ENCODE measurements around the gene TMEM129.

The TMEM129 gene

DNA sequence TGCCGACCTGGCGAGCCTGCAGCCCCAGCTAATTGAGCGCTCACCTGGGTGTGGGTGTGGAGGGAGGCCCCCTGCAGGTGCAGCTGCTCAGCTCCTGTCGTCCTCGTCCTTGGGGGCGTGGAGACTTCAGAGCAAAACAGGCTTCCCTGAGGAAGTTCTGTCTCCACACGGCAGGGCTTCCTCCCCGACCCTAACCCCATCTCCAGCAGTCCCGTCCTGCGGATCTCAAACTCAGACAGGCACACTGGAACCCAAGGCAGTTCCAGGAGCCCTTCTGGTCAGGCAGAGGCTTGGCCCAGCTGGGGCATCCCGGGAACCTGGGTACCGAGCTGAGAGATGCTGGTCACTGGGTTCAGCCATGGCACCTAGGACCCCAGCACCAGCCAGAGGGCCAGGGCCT is 24.6 kb upstream of the TMEM129 start:
- no peak for ATAC-seq (replicated peaks)
- Mint-ChIP-seq H3K4me3 (no peak overlapping the region), H3K27me3 (peaks cover 0 to 8% of the 10 kb centered on the region in 2 donors), H3K36me3 (ENCODE audit: insufficient read depth) (peaks cover 30% of the 10 kb centered on the region), H3K27ac (no peak overlapping the region), H3K9me3 (no peaks in the 10 kb centered on the region), H3K4me1 (ENCODE audit: low read depth in 2 of 2) (peaks cover 0 to 3% of the 10 kb centered on the region in 2 donors)
- DNase-seq = no peak

DNA sequence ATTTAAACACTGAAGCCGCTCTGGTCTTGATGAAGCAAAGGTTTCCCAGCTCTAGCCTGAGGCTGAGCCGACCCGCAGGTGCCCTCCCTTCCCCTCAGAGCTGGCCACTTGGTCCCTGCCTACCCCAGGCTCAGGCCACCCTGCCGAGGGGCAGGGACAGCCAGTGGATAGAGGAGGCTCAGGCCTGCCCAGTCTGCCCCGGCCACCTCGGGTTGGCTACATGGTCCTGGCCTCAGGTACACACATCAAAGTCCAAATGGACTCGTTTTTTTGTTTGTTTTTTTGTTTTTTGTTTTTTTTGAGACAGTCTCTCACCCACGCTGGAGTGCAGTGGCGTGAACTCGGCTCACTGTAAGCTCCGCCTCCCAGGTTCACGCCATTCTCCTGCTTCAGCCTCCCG is 24.0 kb upstream of the TMEM129 start:
- no peak overlapping the region for H3K4me3 Mint-ChIP-seq
- peaks cover 34% of the 10 kb centered on the region for H3K36me3 Mint-ChIP-seq (ENCODE audit: insufficient read depth)
- H3K9me3 Mint-ChIP-seq = no peaks in the 10 kb centered on the region
- ATAC-seq (replicated peaks) = no peak
- H3K27me3 Mint-ChIP-seq = peaks cover 0 to 3% of the 10 kb centered on the region in 2 donors
- no peak for DNase-seq
- peak overlapping the region in 1 of 2 donors; percentile 66 for H3K27ac Mint-ChIP-seq
- peaks cover 0 to 3% of the 10 kb centered on the region in 2 donors for H3K4me1 Mint-ChIP-seq (ENCODE audit: low read depth in 2 of 2)

DNA sequence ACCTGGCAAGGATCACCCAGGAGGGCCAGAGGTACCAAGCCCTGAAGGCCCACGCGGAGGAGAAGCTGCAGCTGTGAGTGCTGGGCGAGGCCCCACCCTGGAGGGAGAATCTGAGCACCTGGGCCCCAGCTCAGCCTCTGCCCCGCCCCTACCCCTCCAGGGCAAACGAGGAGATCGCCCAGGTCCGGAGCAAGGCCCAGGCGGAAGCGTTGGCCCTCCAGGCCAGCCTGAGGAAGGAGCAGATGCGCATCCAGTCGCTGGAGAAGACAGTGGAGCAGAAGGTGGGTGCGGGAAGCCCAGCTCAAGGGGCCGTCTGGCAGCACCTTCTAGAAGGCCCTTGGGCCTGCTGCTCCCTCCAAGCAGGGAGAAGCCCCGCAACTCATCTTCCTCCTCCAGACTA is 23.4 kb upstream of the TMEM129 start:
- no peak overlapping the region for H3K4me3 Mint-ChIP-seq
- DNase-seq = no peak
- H3K4me1 Mint-ChIP-seq (ENCODE audit: low read depth in 2 of 2) = peaks cover 0 to 3% of the 10 kb centered on the region in 2 donors
- no peak for ATAC-seq (replicated peaks)
- H3K27ac Mint-ChIP-seq = peak overlapping the region in 1 of 2 donors; percentile 66
- H3K9me3 Mint-ChIP-seq = no peaks in the 10 kb centered on the region
- H3K27me3 Mint-ChIP-seq = no peaks in the 10 kb centered on the region
- H3K36me3 Mint-ChIP-seq (ENCODE audit: insufficient read depth) = peaks cover 34% of the 10 kb centered on the region

DNA sequence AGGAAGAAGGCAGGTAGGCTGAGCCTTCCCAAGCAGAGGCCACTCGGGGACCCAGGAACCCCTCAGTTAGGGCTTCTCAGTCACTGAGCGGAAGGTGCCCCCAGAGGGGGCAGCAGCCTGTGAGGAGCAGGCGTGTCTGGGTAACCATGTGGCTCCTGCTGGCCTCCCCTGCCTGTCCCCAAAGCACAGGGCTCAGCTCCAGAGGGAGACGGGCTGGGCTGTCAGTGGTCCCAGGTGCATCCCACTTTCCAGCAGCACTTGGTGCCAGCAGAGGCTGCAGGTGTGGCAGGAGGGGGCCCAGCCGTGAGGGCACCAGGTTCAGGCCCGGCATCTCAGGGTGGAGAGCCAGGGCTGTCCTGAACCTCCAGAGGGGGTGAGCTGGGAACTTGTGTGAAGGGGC is 22.9 kb upstream of the TMEM129 start:
- Mint-ChIP-seq H3K4me1 (ENCODE audit: low read depth in 2 of 2) (peaks cover 0 to 3% of the 10 kb centered on the region in 2 donors), H3K4me3 (no peak overlapping the region), H3K27me3 (no peaks in the 10 kb centered on the region), H3K27ac (peak overlapping the region; percentile 81 to 82), H3K36me3 (ENCODE audit: insufficient read depth) (peaks cover 34% of the 10 kb centered on the region), H3K9me3 (no peaks in the 10 kb centered on the region)
- ATAC-seq (replicated peaks) (no peak), DNase-seq (no peak)

DNA sequence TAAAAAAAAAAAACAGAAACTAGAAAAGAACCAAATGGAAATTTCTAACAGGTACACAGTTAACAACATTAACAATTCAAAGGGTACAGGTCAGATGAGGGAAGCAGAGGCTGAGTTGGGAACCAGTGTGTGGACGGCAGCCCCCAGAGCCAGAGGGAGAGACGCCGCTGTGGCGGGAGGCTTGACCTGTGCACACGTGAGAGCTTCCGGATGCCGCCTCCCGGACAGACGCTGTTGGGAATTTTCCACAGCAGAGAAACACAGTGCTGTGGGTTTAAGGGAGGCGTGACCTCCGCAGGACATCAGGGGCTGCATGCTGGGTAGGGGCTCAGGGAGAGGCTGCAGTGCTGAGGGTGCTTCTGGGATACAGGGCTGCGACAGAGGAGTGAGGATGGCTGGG is 22.4 kb upstream of the TMEM129 start:
- DNase-seq (no peak), ATAC-seq (replicated peaks) (no peak)
- Mint-ChIP-seq H3K27ac (peak overlapping the region; percentile 81 to 82), H3K9me3 (no peaks in the 10 kb centered on the region), H3K4me1 (ENCODE audit: low read depth in 2 of 2) (peaks cover 0 to 3% of the 10 kb centered on the region in 2 donors), H3K27me3 (no peaks in the 10 kb centered on the region), H3K36me3 (ENCODE audit: insufficient read depth) (peaks cover 34% of the 10 kb centered on the region), H3K4me3 (no peak overlapping the region)

DNA sequence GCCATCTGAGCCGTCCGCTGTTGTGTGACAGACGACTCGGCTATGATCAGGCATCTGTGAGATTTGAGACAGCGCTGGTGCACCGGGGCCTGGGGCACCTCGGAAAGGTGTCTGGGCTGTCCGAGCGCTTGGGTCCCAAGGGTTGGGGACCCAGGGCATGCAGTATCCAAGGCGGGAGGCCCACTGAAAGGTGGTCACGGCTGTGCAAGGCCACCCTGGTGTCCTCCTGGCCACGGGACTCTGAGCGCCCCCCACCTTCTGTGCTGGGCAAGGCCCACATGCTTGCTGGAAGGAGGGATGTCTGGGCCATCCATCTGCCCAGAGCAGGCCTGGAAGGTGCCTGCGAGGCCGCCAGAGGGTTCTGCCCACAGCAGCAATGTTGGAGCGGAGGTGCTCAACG is 20.1 kb upstream of the TMEM129 start:
- Mint-ChIP-seq H3K27me3 (no peaks in the 10 kb centered on the region), H3K36me3 (ENCODE audit: insufficient read depth) (peaks cover 50% of the 10 kb centered on the region), H3K4me1 (ENCODE audit: low read depth in 2 of 2) (peaks cover 0 to 3% of the 10 kb centered on the region in 2 donors), H3K27ac (peak overlapping the region in 1 of 2 donors; percentile 60), H3K9me3 (no peaks in the 10 kb centered on the region), H3K4me3 (no peak overlapping the region)
- DNase-seq = no peak
- no peak for ATAC-seq (replicated peaks)

DNA sequence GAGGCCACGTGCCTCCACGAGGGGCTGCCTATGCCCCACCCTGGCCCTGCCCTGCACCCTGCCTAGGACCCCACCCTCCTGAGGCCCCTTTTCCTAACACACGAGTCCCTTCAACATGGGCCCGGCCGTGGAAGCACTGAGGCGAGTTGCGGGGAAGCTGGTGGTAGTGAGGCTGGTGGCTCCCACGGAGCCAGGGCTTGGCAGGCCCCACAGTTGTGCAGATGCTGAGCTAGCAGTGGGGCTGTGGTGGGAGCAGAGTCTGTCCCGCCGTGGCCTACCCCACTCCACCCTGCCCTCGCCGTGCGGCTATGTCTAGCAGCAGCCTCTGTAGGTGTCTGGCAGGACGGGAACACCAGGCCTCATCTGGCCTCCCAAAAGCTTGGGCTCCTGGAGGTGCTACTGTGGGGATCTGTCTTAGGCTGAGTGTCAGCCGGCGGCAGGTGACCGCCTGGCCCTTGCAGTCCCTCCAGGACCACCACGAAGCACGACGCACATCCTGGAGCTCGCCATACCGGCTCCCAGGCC is 19.0 kb upstream of the TMEM129 start:
- Mint-ChIP-seq H3K27me3 (no peaks in the 10 kb centered on the region), H3K4me1 (ENCODE audit: low read depth in 2 of 2) (peaks cover 0 to 3% of the 10 kb centered on the region in 2 donors), H3K4me3 (no peak overlapping the region), H3K36me3 (ENCODE audit: insufficient read depth) (peaks cover 56% of the 10 kb centered on the region), H3K9me3 (no peaks in the 10 kb centered on the region), H3K27ac (no peak overlapping the region)
- ATAC-seq (replicated peaks) (no peak), DNase-seq (no peak)

DNA sequence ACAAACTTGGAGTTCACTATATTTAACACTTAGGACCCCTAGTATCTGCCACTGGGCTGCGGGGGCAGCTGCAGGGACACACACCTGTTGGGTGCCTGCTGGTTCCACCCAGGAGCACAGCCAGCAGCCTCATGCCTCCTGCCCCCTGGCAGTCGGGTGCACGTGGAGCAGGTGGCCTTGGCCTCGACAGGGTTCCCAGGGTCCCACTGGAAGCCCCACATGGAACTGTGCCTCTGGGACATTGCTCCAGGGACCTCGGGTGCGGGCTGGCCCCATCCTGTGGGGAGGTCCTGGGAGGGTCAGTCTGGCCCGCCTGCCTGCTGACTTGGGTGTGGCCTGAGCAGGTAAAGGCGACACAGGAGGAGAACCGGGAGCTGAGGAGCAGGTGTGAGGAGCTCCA is 18.2 kb upstream of the TMEM129 start:
- Mint-ChIP-seq H3K27ac (no peak overlapping the region), H3K4me3 (no peak overlapping the region), H3K4me1 (ENCODE audit: low read depth in 2 of 2) (peaks cover 0 to 3% of the 10 kb centered on the region in 2 donors), H3K36me3 (ENCODE audit: insufficient read depth) (peaks cover 54% of the 10 kb centered on the region), H3K27me3 (no peaks in the 10 kb centered on the region), H3K9me3 (no peaks in the 10 kb centered on the region)
- no peak for ATAC-seq (replicated peaks)
- DNase-seq = no peak

DNA sequence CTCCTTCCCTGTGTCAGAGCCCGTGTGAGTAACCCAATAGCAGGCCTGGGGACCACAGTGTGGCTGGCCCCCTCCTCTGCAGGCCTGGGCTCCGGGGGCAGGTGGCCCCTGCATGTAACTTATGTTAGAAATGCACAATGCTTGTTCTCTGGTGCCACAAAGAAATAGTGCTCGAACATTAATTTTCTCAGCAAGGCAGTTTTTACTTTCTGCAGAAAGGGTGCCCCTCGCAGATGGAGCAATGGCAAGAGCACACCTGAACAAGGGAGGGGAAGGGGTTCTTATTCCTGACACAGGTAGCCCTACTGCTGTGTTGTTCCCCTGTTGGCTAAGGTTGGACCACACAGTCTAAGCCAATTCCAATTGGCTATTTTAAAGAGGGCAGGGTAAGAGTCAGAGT is 17.3 kb upstream of the TMEM129 start:
- Mint-ChIP-seq H3K9me3 (no peaks in the 10 kb centered on the region), H3K27ac (peak overlapping the region in 1 of 2 donors; percentile 63), H3K36me3 (ENCODE audit: insufficient read depth) (peaks cover 48% of the 10 kb centered on the region), H3K4me3 (no peak overlapping the region), H3K27me3 (no peaks in the 10 kb centered on the region), H3K4me1 (ENCODE audit: low read depth in 2 of 2) (peaks cover 0 to 3% of the 10 kb centered on the region in 2 donors)
- ATAC-seq (replicated peaks) (no peak), DNase-seq (no peak)

DNA sequence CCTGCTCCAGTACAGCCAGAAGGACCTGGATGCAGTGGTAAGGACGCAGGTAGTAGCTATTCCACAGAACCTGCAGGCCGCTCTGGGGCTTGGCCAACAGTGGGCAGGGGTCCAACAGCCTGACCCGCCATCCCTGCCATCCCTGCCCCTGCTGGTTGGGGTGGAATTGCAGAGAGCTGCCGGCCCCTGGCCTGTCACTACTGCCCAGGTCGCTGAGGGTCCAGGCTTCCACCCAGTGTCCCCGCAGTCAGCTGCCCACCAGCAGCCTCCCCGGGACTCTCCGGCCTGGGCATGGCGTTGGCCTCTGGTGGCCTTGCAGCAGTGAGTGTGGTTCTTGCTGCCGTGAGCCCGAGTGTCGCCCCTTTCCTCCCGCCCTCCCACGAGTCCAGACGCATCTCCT is 16.5 kb upstream of the TMEM129 start:
- H3K9me3 Mint-ChIP-seq = no peaks in the 10 kb centered on the region

DNA sequence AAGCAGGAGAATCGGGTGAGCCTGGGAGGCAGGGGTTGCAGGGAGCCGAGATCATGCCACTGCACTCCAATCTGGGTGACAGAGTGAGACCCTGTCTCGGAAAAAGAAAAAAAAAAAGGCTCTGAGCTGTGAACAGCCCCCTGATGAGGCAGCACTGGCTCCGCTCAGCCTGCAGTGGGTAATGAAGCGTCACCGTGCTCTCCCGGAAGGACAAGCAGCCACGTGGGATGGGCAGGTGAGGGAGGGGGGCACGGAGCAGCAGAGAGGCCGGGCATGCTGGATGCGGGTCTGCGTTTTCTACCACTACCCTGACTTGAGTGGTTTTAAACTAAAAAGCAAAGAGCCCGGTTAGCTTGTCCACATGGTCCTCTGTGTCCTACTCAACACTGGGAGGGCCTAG is 15.7 kb upstream of the TMEM129 start:
- Mint-ChIP-seq H3K9me3 (no peaks in the 10 kb centered on the region), H3K4me1 (ENCODE audit: low read depth in 2 of 2) (peaks cover 0 to 3% of the 10 kb centered on the region in 2 donors), H3K36me3 (ENCODE audit: insufficient read depth) (peaks cover 48% of the 10 kb centered on the region), H3K27ac (no peak overlapping the region), H3K27me3 (no peaks in the 10 kb centered on the region), H3K4me3 (no peak overlapping the region)
- ATAC-seq (replicated peaks) (no peak), DNase-seq (no peak)

More for the DNA sequence above, 16.5 kb upstream of the TMEM129 start:
- ATAC-seq (replicated peaks) (no peak), DNase-seq (no peak)
- Mint-ChIP-seq H3K4me3 (no peak overlapping the region), H3K36me3 (ENCODE audit: insufficient read depth) (peaks cover 48% of the 10 kb centered on the region), H3K4me1 (ENCODE audit: low read depth in 2 of 2) (peaks cover 0 to 3% of the 10 kb centered on the region in 2 donors), H3K27me3 (no peaks in the 10 kb centered on the region), H3K27ac (no peak overlapping the region)

DNA sequence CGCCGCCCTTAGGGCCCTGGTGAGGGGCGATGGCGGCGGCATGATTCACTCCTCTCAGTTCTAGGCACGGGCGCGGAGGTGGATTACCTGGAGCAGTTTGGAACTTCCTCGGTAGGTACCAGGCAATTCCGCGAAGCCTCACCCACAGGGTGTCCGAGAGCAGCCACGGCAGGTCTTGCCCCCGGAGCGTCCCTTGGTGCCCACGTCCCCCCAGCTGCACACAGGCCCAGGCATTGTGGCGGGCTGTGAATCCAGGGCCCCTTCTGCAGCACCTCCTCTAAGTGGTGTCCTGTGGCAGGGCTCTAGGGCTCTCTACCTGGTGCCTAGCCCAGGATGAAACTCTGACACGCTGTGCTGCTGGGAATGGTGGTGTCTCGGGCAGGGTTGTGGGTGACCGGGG is 14.1 kb upstream of the TMEM129 start:
- DNase-seq (no peak), ATAC-seq (replicated peaks) (no peak)
- Mint-ChIP-seq H3K27me3 (no peaks in the 10 kb centered on the region), H3K4me3 (no peak overlapping the region), H3K36me3 (ENCODE audit: insufficient read depth) (peaks cover 43% of the 10 kb centered on the region), H3K27ac (no peak overlapping the region), H3K9me3 (no peaks in the 10 kb centered on the region), H3K4me1 (ENCODE audit: low read depth in 2 of 2) (no peaks in the 10 kb centered on the region)

DNA sequence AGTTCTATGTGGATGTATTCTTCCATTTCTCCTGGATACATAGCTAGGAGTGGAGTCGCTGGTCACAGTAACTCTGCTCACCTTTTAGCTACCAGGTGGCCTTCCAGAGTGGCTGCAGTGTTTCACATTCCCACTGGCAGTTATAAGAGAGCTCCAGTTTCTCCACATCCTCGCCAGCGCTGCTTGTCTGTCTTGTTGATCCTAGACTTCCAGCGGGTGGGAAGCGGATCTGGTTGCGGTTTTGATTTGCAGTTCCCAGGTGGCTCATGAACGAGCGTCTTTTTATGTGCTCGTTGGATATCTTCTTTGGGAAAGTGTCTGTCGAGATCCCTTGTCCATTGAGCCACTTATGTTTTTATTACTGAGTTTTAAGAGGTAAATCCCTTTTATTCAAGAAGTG is 11.8 kb upstream of the TMEM129 start:
- DNase-seq (no peak), ATAC-seq (replicated peaks) (no peak)
- no peaks in the 10 kb centered on the region for H3K9me3 Mint-ChIP-seq
- H3K4me1 Mint-ChIP-seq (ENCODE audit: low read depth in 2 of 2) = peaks cover 7 to 9% of the 10 kb centered on the region in 2 donors
- H3K27ac Mint-ChIP-seq = no peak overlapping the region
- H3K27me3 Mint-ChIP-seq = no peaks in the 10 kb centered on the region
- no peak overlapping the region for H3K4me3 Mint-ChIP-seq
- peaks cover 55% of the 10 kb centered on the region for H3K36me3 Mint-ChIP-seq (ENCODE audit: insufficient read depth)

DNA sequence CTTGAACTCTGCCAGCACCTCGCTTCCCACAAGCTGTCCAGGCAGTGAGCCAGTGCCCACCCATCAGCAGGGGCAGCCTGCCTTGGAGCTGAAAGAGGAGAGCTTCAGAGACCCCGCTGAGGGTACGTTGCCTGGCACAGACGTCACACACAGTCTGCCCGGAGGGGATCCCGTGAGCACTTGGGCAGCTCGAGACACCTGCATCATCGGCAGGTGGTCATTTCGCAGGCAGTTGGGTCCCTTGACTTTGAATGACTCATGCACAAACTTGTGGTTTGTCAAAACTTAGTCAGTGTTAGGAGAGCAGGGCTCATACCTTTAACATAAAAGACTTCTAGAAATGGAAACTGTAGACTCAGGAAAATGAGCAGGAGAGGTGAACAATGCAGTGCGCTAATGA is 10.1 kb upstream of the TMEM129 start:
- Mint-ChIP-seq H3K4me1 (ENCODE audit: low read depth in 2 of 2) (peaks cover 12 to 14% of the 10 kb centered on the region in 2 donors), H3K27me3 (no peaks in the 10 kb centered on the region), H3K27ac (no peak overlapping the region), H3K36me3 (ENCODE audit: insufficient read depth) (peaks cover 54% of the 10 kb centered on the region), H3K9me3 (no peaks in the 10 kb centered on the region), H3K4me3 (no peak overlapping the region)
- ATAC-seq (replicated peaks) = no peak
- DNase-seq = no peak
